Hematopoietic multipotent progenitor cell treated with erythropoietin and hydrocortisone succinate and interleukin-3 and kit ligand, for 8 days (in vitro differentiated cells): ENCODE data around the gene CALHM5.

ENCODE experiments used
- DNase-seq: peaks from one replicate; pipeline ENCODE4 v3.0.0-alpha.2; 2015

The CALHM5 gene

DNA sequence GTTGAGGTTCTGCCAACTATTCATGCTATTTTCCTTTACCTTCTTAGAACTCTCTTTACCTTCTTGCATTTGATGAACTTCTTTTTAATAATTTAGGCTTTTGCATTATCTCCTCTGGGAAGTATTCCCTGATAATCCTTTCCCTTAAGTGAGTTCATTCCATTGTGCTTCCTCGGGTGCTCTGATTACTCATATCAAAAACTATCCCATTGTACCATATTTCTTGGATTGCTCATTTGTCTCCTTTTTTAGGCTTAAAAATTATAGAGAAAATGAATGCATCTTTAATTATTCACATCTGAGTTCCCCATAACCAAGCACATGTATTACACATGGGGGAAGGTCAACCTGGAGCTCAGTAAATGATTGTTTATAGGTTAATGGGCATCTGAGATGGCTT, 44.6 kb downstream of the CALHM5 start:
- DNase-seq, result no peak

DNA sequence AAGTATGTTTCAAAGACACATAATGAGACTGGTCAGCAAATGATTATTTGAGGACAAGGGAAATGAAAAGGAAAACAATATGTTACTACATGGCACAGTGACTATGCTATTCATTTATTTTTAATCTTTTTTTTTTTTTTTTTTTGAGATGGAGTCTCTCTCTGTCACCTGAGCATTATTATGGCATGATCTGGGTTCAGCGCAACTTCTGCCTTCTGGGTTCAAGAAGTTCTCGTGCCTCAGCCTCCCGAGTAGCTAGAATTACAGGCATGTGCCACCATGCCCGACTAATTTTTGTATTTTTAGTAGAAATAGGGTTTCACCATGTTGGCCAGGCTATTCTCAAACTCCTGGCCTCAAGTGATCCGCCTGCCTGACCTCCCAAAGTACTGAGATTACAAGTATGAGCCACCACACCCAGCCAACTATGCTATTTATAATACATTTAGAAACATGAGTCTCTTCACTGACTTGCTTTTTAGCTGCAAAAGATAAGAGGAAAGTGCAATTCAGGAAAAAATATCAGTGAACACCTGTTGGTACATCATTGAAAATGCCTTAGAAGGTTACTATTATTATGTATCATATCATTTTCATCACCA, 45.5 kb downstream of the CALHM5 start:
- no peak for DNase-seq

DNA sequence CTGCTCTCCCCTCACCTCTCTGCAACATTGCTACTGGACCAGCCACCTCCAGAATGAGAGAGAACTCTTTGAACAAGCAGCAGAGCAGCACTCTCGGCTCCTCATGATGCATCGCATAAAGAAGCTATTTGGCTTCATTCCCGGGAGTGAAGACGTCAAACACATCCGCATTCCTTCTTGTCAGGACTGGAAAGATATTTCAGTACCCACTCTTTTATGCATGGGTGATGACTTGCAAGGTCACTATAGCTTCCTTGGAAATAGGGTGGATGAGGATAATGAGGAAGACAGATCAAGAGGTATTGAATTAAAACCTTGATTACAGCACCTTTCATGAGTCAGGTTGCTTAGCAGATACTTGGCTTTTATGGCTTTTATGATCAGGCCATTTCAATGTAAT, 46.5 kb downstream of the CALHM5 start:
- no peak for DNase-seq

DNA sequence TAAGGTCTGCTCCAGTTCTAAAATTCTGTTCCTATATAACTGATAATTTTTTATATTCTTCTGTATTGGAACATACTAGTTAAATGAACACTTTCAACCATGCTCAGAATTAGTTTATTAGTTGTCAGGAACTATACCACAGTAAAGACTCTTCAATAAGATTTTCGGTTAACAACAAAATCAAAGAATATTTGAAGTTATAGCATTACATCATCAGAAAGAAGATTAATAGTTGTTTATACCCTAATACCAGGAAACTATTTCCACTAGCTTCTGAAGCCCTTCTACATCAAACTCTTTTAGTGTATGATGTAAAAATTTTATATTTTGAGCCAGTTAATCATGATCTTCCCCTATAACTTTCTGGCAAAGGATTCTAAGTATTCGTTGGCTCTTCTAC, 48.7 kb downstream of the CALHM5 start:
- no peak for DNase-seq

DNA sequence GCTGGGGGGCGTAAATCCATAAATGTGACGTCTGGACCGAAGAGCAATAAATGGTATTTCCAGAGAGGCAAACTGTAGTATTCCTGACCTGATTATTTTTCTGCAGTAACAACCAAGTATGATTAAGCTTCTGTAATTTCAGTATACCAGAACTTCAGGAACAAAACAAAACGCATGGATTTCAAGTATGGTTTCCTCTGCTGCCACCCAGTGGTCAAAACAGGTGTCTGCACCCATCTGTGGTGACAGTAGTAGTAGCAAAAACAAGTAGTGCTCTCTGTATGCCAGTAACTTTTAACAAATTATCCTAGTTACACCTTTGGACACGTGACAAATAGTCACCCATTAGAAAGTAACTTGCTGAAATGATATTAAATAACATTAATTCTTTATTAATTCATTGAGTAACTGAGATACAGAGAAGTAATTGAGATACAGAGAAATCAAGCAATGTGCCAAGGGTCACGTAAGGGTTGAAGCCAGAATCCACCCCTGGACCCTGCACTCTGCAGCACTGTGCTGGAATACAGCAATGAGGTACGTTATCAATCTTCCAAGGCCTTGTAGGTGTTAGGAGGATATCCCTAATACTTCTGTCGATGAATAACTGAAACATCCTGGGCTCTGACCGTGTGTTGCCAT, 50.1 kb downstream of the CALHM5 start:
- DNase-seq, result peak; percentile 79

DNA sequence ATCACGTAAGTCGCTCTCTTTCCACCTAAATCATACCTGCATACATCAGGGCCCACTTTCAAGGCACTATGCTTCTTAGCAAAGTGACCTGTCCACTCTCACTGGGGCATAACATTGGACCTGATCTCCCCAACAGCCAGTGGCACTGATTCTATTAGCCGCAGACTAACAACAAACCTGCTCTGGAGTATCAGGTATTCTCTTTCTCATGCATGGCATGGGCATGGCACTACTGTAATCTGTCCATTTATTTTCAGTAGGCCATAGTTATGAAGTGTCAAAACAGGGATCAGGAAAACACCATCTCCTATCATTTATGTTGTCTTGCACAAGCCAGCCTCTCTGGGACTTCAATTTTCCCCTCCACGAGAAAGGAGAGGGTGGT, 50.6 kb downstream of the CALHM5 start:
- no peak for DNase-seq

DNA sequence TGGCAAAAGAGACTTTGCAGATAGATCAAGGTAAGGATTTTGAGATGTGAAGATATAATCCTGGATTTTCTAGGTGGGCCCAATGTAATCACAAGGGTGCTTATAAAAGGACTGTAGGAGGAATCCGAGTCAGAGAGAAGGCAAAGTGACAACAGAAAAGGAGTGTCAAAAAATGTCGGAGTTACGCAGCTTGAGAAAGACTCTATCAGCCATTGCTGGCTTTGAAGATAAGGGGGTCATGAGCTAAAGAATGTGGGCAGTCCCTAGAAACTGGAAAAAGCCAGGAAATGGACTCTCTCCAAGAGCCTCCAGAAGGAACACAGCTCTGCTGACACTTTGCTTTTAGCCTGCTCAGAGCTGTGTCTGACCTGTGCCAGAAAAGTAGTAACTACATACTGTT, 51.2 kb downstream of the CALHM5 start:
- DNase-seq, result peak; percentile 56

DNA sequence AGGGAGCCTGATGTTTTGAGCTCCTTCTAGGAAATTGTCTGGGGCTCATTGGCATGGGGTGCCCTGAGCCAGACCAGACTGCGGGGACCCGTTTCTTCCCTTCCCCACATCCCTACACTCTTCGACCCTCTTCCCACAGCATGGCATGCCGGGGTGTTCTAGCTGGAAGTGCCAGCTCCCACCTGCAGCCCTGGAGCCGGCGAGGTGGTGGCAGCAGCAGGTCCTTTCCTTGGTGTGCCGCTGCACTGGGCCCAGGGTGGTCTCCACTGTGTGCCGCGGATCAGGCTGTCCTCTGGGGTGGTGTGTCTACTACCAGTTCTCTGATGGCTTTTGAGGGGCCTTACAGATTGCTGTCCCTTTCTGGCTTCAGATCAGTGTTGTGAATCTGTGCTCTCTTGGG, 52.4 kb downstream of the CALHM5 start:
- no peak for DNase-seq

DNA sequence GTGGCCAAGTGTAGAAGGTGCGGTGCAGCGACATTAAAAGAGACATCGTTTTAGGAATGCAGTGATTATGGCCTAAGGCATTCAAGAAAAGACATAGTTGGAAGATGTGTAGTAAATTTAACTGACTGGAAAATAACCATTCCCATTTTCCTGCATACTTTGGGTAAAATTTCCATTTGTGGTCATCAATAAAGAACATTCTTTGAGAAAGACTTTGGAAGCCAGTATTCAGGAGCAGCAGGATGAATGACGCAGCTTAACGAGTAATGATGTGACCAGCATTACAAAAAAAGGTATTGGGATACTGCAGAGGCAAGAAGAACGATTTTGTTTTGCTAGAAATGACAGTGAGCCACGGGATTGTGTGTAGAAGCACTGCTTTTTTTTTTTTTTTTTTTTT, 52.9 kb downstream of the CALHM5 start:
- DNase-seq, result no peak

DNA sequence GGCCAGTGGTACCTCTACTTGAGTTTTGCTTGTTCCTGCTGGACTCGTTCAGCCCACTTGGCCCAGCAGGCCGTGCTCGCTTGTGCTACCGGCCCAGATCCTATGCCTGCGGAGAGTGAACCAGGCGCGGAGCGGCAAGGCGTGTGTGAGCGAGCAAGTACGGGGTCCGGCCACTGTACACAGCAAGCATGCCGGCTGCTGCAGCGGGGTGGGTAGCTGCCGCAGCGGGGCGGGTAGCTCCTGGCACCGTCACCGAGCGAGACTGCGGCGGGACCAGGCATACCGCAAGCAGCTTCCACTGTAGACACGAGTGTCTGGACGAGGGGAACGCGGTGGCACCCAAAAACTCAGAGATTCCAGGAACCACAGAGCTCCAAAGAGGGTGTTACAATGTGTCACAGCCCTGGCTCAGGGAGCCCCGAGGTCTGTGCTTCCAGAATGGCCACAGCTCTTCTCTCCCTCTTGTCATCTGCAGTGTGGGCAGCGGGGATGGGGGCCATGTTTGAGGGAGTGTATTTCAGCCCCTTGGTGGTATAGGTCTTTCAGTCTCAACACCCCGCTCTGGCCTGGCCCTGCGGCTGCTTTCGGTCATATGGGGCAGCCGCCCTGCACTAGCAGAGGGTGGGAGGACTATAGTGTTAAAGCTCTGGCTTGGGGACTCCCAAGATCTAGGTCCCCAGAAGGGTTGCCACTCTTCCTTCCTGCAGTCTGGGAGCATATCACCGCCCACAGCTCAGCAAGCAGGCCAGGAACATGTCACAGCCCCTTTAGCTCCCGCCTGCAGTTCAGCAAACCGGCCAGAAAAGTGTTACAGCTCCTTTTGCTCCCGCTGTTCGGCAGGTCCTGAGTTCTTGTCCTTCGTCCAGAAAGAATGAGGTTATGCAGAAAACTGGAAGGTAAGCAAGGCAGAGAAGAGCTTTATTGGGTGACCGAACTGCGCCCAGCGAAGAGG, 53.8 kb downstream of the CALHM5 start:
- DNase-seq, result no peak

DNA sequence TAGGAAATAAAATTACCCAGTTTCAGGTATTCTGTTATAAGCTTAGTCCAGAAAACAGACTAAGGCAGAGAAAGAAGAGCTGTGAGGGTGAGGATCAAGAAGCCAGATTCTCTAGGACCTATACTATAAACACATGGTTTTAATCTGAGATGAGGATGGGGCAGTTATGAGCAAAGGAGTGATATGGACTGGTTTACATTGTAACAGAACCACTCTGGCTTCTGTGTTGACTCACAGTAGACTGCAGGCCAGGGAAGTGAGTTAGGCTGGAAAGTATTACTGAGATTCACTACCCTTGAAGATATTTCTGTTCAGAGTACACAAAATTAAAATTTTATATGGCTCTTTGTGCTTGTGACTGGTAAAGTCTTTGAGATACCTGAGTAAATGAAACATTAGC, 56.7 kb downstream of the CALHM5 start:
- DNase-seq, result no peak

DNA sequence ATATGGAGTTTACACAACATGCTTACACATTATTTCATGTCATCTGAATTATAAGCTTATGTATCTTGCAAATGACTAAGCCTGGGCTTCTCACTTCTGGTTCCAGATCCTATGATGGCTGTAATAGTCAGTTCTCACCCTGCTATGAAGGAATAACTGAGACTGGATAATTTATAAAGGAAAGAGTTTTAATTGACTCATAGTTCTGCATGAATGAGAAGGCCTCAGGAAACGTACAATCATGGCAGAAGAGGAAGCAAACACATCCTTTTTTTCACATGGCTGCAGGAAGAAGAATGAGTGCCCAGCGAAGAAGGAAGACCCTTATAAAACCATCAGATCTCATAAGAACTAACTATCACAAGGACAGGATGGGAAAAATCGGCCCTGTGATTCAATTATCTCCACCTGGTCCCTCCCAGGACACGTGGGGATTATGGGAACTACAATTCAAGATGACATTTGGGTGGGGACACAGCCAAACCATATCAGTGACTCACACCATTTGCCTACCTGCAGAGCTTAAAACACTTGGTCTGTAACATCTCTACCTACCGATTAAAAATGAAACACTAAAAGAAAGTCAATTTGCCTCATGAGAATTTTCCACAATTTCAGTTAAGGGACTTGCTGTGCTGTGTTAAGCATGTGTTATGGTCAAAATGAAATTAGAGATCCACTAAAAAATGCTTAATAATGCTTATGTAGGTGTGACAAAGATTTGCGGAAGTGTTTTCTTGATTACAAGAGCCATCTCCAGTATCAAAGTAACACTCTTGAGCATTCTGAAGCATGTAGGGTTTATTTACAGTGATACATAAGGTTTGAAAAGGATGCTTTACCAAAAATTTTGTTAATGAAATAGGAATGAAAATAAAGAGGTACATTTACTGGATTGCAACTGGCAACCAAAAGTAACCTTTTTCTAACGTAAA, 57.6 kb downstream of the CALHM5 start:
- no peak for DNase-seq

DNA sequence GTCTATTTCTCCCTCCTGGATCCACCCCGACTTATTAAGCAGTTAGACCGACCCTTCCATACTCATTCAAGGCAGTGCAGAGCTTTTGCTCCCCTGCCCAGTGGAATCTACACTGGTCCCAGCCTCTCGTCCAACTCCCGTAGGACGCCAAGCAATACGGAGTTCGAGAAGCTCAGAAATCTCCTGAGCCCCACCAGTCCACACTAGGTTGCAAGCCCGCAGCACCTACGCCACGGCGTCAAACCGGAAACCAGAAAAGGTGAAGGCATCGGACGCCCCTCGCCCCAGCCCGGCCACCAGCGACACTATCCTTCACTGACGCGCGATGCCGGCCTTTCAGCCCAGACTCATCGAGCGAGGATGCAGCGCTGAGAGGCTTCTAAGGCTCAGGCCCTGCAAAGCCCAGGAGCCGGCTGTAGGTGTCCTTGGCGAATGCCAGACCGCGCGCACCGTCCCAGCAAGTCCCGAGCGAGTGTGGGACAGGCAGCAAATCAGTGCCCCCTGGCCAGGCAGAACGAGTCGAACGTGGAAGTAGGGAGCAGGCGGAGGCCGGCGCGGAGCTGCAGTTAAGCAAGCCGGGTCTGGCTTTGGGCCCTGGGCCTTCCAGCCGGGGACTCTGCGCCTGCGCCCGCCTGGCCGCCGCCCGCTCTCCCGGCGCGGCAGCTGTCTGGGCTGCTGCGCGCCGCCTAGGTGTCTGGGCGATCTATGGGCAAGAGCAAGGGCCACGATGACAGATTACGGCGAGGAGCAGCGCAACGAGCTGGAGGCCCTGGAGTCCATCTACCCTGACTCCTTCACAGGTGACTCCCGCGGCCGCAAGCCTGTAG, 59.6 kb downstream of the CALHM5 start, which contains the start of gene RWDD1:
Gene RWDD1, plus strand, starts transcription at position 649 of the 827 bp plus-strand sequence. Its CDS starts 79 bp downstream, at position 728.
- peak; percentile 98 for DNase-seq

DNA sequence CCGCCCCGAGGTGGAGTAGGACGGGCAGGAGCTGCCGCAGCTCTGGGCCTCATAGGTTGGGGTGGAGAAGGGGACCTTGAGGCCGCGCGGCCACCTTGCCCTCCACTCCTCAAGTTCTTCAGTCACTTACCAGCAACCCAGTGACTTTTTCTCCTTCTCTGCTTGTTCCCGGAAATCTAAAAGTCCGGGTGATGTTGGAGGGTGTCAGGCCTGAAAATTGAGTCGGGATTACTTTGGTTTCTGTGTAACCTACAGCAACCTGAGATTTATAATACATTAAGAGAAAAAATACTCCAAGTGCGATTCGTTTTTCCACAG, 60.2 kb downstream of the CALHM5 start:
- no peak for DNase-seq

DNA sequence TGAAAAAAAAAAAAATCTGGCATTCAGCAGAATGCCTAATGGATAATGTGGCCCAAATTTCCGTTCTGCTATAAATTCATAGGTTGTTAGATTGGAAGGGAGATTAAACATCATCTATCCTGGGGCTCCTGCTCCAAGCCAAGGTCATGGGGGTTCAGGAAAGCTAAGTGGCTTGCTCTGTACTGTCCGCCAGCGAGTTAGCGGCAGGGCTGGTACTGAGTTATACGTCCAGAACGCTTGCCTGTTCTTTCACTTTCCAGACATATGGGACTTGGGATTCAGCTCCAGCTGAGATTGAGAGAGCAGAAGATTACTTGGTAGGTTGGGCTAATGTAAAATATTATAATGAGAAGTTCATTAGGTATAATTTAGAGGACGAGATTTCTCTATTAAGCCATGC, 60.7 kb downstream of the CALHM5 start:
- DNase-seq, result peak; percentile 24
